Neural cell (in vitro differentiated cells): ENCODE results near the gene ST8SIA6.

Source experiments
- EZH2 ChIP-seq: fragments of 200-600, 300-800 bp; shearing (Covaris generic), sonication (generic); IDR thresholded peaks from 2 replicates; pipeline ENCODE4 v1.6.1; 2014; ENCODE audit warnings: antibody characterized with exemption, low read length, borderline replicate concordance, mild to moderate bottlenecking; ENCODE audit not compliant: insufficient read depth, poor library complexity, severe bottlenecking
- POLR2AphosphoS5 ChIP-seq: IDR thresholded peaks from 2 replicates; pipeline ENCODE4 v1.6.1; 2012
- TAF1 ChIP-seq: IDR thresholded peaks from 2 replicates; pipeline ENCODE4 v1.6.1; 2012; ENCODE audit warnings: low read depth
- TF ChIP-seq, protein P1 (sequence below): fragments of 450-650 bp; IDR thresholded peaks from 2 replicates; pipeline ENCODE4 v1.5.1; 2014; ENCODE audit warnings: antibody characterized with exemption, mild to moderate bottlenecking, moderate library complexity; ENCODE audit not compliant: poor library complexity, severe bottlenecking

GRCh38 chr10:17348011-17348500 lies 106.3 kb downstream of the ST8SIA6 start:
- TF ChIP-seq POLR2AphosphoS5 = no peak
- TF ChIP-seq, protein P1, sequence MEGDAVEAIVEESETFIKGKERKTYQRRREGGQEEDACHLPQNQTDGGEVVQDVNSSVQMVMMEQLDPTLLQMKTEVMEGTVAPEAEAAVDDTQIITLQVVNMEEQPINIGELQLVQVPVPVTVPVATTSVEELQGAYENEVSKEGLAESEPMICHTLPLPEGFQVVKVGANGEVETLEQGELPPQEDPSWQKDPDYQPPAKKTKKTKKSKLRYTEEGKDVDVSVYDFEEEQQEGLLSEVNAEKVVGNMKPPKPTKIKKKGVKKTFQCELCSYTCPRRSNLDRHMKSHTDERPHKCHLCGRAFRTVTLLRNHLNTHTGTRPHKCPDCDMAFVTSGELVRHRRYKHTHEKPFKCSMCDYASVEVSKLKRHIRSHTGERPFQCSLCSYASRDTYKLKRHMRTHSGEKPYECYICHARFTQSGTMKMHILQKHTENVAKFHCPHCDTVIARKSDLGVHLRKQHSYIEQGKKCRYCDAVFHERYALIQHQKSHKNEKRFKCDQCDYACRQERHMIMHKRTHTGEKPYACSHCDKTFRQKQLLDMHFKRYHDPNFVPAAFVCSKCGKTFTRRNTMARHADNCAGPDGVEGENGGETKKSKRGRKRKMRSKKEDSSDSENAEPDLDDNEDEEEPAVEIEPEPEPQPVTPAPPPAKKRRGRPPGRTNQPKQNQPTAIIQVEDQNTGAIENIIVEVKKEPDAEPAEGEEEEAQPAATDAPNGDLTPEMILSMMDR = no peak
- TF ChIP-seq EZH2 = no peak
- no peak for TF ChIP-seq TAF1
